HL-60 (cell line): ENCODE measurements around the gene CSNK1G2.

Experiments used
- CTCF ChIP-seq: IDR thresholded peaks from one replicate; pipeline ENCODE4 v1.5.1; 2011; ENCODE audit warnings: low read length, control low read depth, inconsistent platforms; ENCODE audit not compliant: insufficient read depth
- POLR2AphosphoS5 ChIP-seq: IDR thresholded peaks from 2 replicates; pipeline ENCODE4 v1.6.1; 2012; ENCODE audit warnings: low read depth

GRCh38 chr19:1987197-1988187 is 46.5 kb downstream of the CSNK1G2 start:
- TF ChIP-seq CTCF, result no peak
- 0 out of 2 replicates have a peak, but pooled peaks have one; percentile 6 for TF ChIP-seq POLR2AphosphoS5
